Natural killer cell (primary cell): Measurements from ENCODE around the gene CTDSP2. TPM values are rescaled to one million over a fixed set of nuclear protein-coding genes. Genes with fewer than 3 reads are reported as not detected.

Source experiments
- ATAC-seq, 3 donors: fragments of 150-1000 bp in 2 of 3; fragments of 200-7000 bp in 1 of 3; cut with Tn5 transposase; 1 replicate in 1 of 3; 2 replicates in 2 of 3; pipeline ENCODE4 v1.10.0; 2021; ENCODE audit warnings: mild to moderate bottlenecking in 2 of 3, moderate library complexity in 2 of 3
- DNase-seq, 2 donors: peaks; one replicate each; pipeline versions ENCODE4 v3.0.0 to v3.0.0-alpha.2; 2013 to 2021; ENCODE audit warnings: mixed read lengths in 1 of 2
- H3K27ac ChIP-seq: one replicate; pipeline ENCODE4 v1.5.1; 2013; ENCODE audit warnings: mild to moderate bottlenecking, low read length
- H3K27me3 ChIP-seq: one replicate; pipeline ENCODE4 v1.6.1; 2013; ENCODE audit warnings: low read length; ENCODE audit not compliant: control insufficient read depth, insufficient read depth
- H3K36me3 ChIP-seq: one replicate; pipeline ENCODE4 v1.6.1; 2013; ENCODE audit warnings: low read length; ENCODE audit not compliant: control insufficient read depth, insufficient read depth
- H3K4me1 ChIP-seq: one replicate; pipeline ENCODE4 v1.6.1; 2013; ENCODE audit warnings: low read length; ENCODE audit not compliant: control insufficient read depth, insufficient read depth
- H3K4me3 ChIP-seq: one replicate; pipeline ENCODE4 v1.5.1; 2013; ENCODE audit warnings: low read length
- H3K9me3 ChIP-seq: one replicate; pipeline ENCODE4 v1.6.1; 2013; ENCODE audit warnings: low read length; ENCODE audit not compliant: control insufficient read depth, insufficient read depth
- H3K27ac Mint-ChIP-seq, 2 donors: one replicate each; pipeline ENCODE4 v1.8.0; 2022; ENCODE audit warnings: mild to moderate bottlenecking in 2 of 2, mixed read lengths in 2 of 2, moderate library complexity in 1 of 2
- H3K27me3 Mint-ChIP-seq, 2 donors: one replicate each; pipeline ENCODE4 v1.8.0; 2022; ENCODE audit warnings: low read depth in 2 of 2, mixed read lengths in 2 of 2
- H3K36me3 Mint-ChIP-seq: one replicate; pipeline ENCODE4 v1.8.0; 2022; ENCODE audit warnings: mixed read lengths
- H3K4me1 Mint-ChIP-seq, 2 donors: one replicate each; pipeline ENCODE4 v1.8.0; 2022; ENCODE audit warnings: mixed read lengths in 2 of 2
- H3K4me3 Mint-ChIP-seq: one replicate; pipeline ENCODE4 v1.8.0; 2022; ENCODE audit warnings: mild to moderate bottlenecking, moderate library complexity, mixed read lengths
- H3K9me3 Mint-ChIP-seq, 2 donors: one replicate each; pipeline ENCODE4 v1.8.0; 2022; ENCODE audit warnings: mixed read lengths in 2 of 2
- WGBS: methylation state at CpG from one replicate; pipeline ENCODE4 v1.1.7; 2013; ENCODE audit warnings: missing lambda C conversion rate; ENCODE audit not compliant: insufficient coverage; 5-methylcytosine and 5-hydroxymethylcytosine counted together
- intact Hi-C: fragments of 100-400 bp; cut with micrococcal nuclease; formaldehyde crosslinking; loops from one replicate; pipeline ENCODE4 v1.14.2; 2022
- total RNA-seq, 4 donors: library from RNA; stranded (reverse); fragments of 120-200 nt in 1 of 4; gene quantifications; one replicate each; pipeline versions ENCODE4 v1.2.3 to v1.2.4, GENCODE V29; 2013 to 2022
- TF ChIP-seq, protein P1 (sequence below): fragments of 200-600 bp; IDR thresholded peaks from one replicate; pipeline ENCODE4 v1.8.0; 2022; ENCODE audit warnings: antibody characterized with exemption

Gene CTDSP2
- total RNA-seq, 3 donors from 2014 or later (not counting 1 experiment from before 2014, with no cell fraction given): 93.8 to 135 (median 123) TPM

DNA sequence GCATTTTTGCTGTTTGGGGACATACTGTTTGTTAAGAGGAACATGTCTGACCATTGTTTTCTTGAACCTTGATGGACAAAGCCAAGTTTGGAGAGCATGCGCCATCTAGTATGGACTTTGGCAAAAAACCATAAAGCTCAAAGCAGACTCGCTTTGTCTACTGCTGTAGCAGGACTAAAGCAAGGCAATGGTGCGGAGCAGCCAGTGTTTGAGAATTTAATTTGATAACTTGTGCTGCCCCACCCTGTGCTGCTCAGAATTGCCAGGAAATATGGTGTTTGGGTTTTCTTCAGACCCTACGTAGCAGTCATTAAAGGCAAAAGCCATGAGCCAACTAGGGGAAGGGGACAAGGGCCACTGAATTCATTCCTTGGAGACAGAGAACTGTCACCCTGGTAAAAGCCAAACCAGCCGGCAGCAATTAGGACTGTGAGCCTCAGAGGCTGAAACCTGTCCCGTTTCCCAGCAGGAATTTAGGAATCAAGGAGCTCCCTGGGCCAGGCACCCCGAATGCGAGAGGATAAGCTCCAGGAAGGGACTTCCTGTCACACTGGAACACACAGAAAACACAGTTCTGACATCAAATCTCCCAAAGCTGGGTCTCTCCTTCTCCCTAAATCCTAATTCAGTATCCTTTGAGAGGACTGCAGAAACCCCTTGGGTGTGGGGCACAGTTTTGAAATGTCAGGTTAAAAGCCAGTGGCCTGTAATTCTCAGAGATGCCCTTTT lies 29.1 kb downstream of the CTDSP2 start:
- Histone ChIP-seq H3K9me3 (no peaks in the 10 kb centered on the region), H3K27ac (no peak overlapping the region), H3K36me3 (peaks cover 20% of the 10 kb centered on the region), H3K4me3 (no peak overlapping the region), H3K27me3 (no peaks in the 10 kb centered on the region), H3K4me1 (no peaks in the 10 kb centered on the region)
- intact Hi-C loops: no loop called here
- H3K4me1 Mint-ChIP-seq: peaks cover 7 to 10% of the 10 kb centered on the region in 2 donors
- 94% methylated on average over 8 of the region's 8 CpGs for WGBS
- H3K36me3 Mint-ChIP-seq: no peaks in the 10 kb centered on the region
- peak overlapping the region in 1 of 2 donors; percentile 11 for H3K27ac Mint-ChIP-seq
- H3K27me3 Mint-ChIP-seq: no peaks in the 10 kb centered on the region
- H3K4me3 Mint-ChIP-seq: no peak overlapping the region
- no peaks in the 10 kb centered on the region for H3K9me3 Mint-ChIP-seq
- TF ChIP-seq, protein P1, sequence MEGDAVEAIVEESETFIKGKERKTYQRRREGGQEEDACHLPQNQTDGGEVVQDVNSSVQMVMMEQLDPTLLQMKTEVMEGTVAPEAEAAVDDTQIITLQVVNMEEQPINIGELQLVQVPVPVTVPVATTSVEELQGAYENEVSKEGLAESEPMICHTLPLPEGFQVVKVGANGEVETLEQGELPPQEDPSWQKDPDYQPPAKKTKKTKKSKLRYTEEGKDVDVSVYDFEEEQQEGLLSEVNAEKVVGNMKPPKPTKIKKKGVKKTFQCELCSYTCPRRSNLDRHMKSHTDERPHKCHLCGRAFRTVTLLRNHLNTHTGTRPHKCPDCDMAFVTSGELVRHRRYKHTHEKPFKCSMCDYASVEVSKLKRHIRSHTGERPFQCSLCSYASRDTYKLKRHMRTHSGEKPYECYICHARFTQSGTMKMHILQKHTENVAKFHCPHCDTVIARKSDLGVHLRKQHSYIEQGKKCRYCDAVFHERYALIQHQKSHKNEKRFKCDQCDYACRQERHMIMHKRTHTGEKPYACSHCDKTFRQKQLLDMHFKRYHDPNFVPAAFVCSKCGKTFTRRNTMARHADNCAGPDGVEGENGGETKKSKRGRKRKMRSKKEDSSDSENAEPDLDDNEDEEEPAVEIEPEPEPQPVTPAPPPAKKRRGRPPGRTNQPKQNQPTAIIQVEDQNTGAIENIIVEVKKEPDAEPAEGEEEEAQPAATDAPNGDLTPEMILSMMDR: no peak
- ATAC-seq: no peak
- DNase-seq: no peak

DNA sequence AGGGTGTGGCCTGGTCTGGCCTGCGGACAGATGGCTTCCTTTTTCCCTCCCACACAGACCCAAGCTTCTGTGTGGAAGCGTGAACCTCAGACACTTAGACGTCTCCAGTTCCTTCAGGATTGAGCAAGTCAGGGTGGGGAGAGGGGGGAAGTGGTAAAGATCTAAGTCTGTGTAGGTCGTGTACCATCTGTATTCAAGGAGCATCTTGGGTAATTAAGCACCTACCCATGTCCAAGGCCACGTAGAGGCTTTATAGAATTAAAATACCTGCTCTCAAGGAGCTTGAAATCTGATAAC lies 29.7 kb downstream of the CTDSP2 start:
- ATAC-seq: no peak
- Histone ChIP-seq H3K27me3 (no peaks in the 10 kb centered on the region), H3K36me3 (peaks cover 14% of the 10 kb centered on the region), H3K4me3 (no peak overlapping the region), H3K4me1 (no peaks in the 10 kb centered on the region), H3K9me3 (no peaks in the 10 kb centered on the region), H3K27ac (no peak overlapping the region)
- Mint-ChIP-seq H3K27me3 (no peaks in the 10 kb centered on the region), H3K9me3 (no peaks in the 10 kb centered on the region), H3K27ac (peak overlapping the region in 1 of 2 donors; percentile 11), H3K4me3 (no peak overlapping the region), H3K4me1 (peaks cover 7 to 10% of the 10 kb centered on the region in 2 donors), H3K36me3 (no peaks in the 10 kb centered on the region)
- intact Hi-C loops: no loop called here
- TF ChIP-seq, protein P1: no peak
- 18% methylated on average over 2 of the region's 5 CpGs for WGBS
- DNase-seq: no peak

DNA sequence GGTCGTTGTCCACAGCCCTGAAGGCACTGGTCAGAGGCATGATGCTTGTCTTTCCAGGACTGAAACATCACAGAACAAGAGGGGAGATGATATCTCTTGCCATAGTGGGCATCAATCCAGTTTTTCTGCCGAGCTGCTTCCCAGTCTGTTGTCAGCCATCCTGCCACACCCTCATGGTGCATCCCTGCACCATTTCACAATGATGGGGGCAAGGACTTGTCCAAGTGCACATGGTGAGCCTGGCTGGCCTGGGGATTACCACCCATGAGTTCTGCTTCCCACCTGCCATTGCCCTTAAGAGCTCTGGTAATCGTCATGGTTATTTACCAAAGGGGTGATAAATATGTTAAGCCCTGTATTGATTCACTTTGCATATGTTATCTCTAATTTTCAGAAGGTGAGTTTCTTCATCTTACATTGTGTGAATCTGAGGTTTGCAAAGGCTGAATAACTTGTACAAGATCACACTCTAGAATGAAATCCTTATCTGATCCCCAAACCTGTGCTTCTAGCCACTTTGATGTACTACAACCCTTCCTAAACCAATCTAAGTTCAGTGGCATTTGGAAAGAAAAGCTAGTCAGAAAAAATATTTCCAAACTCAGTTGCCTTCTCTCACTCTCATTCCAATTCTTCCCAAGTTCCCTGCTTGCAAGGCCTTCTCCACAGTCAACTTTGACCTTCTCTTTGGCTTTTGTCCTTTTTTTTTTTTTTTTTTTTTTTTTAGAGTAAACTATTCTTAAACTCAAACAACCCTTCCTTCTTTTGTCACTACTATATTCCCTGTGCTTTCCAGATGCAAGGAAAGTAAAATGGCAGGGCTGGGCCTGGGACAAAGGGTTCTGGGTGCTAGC lies 30.3 kb downstream of the CTDSP2 start:
- H3K27ac Mint-ChIP-seq: peak overlapping the region in 1 of 2 donors; percentile 11
- WGBS: 83% methylated on average over 3 of the region's 3 CpGs
- Histone ChIP-seq H3K36me3 (peaks cover 9% of the 10 kb centered on the region), H3K27me3 (no peaks in the 10 kb centered on the region), H3K27ac (no peak overlapping the region), H3K9me3 (no peaks in the 10 kb centered on the region), H3K4me1 (no peaks in the 10 kb centered on the region), H3K4me3 (no peak overlapping the region)
- intact Hi-C loops: no loop called here
- H3K4me1 Mint-ChIP-seq: peaks cover 7 to 10% of the 10 kb centered on the region in 2 donors
- TF ChIP-seq, protein P1: no peak
- no peaks in the 10 kb centered on the region for H3K36me3 Mint-ChIP-seq
- H3K4me3 Mint-ChIP-seq: no peak overlapping the region
- H3K9me3 Mint-ChIP-seq: no peaks in the 10 kb centered on the region
- ATAC-seq (no peak), DNase-seq (no peak)
- no peaks in the 10 kb centered on the region for H3K27me3 Mint-ChIP-seq
